Heart left ventricle (tissue), 16 donors: ENCODE data around the gene DTX1. TPM values are rescaled to one million over a fixed set of nuclear protein-coding genes. Genes with fewer than 3 reads are reported as not detected.
A peak's percentile ranks its signal among the peaks of the same experiment; 100 is the strongest.

Experiments
- ATAC-seq, 4 donors: fragments of 200-7000 bp; cut with Tn5 transposase; one replicate each; pipeline ENCODE4 v1.9.1; 2020 to 2022; ENCODE audit warnings: moderate library complexity in 4 of 4, mild to moderate bottlenecking in 3 of 4, moderate number of reproducible peaks in 1 of 4
- DNase-seq, 5 donors: peaks; one replicate each; pipeline ENCODE4 v3.0.0-alpha.2; 2020
- H3K27ac ChIP-seq, 12 donors: fragments of 200-600 bp; sonication (generic) in 4 of 12; one replicate each; pipeline versions ENCODE4 v1.5.0 to v1.8.0; 2016 to 2022; ENCODE audit warnings: mild to moderate bottlenecking in 2 of 12
- H3K27me3 ChIP-seq, 9 donors: fragments of 200-600 bp; sonication (generic) in 2 of 9; one replicate each; pipeline versions ENCODE4 v1.5.1 to v1.8.0; 2016 to 2022; ENCODE audit warnings: mild to moderate bottlenecking in 3 of 9
- H3K36me3 ChIP-seq, 9 donors: fragments of 200-600 bp; sonication (generic) in 2 of 9; one replicate each; pipeline versions ENCODE4 v1.5.0 to v1.8.0; 2018 to 2022; ENCODE audit warnings: mild to moderate bottlenecking in 2 of 9
- H3K4me1 ChIP-seq, 12 donors: fragments of 200-600 bp; sonication (generic) in 4 of 12; one replicate each; pipeline versions ENCODE4 v1.5.0 to v1.8.0; 2016 to 2022; ENCODE audit warnings: mild to moderate bottlenecking in 3 of 12
- H3K4me3 ChIP-seq, 12 donors: fragments of 200-600 bp; sonication (generic) in 4 of 12; one replicate each; pipeline versions ENCODE4 v1.5.0 to v1.8.0; 2017 to 2022; ENCODE audit warnings: mild to moderate bottlenecking in 9 of 12, moderate library complexity in 4 of 12
- H3K9me3 ChIP-seq, 12 donors: fragments of 200-600 bp; sonication (generic) in 4 of 12; one replicate each; pipeline versions ENCODE4 v1.5.0 to v1.8.0; 2016 to 2022; ENCODE audit warnings: mild to moderate bottlenecking in 1 of 12
- CTCF ChIP-seq, 12 donors: fragments of 200-600 bp; sonication (generic) in 4 of 12; IDR thresholded peaks; one replicate each; pipeline versions ENCODE4 v1.5.0 to v1.8.0; 2018 to 2022; ENCODE audit warnings: antibody characterized with exemption in 12 of 12, mild to moderate bottlenecking in 5 of 12
- POLR2A ChIP-seq, 2 donors: fragments of 450-650 bp; IDR thresholded peaks; one replicate each; pipeline ENCODE4 v1.6.1; 2017; ENCODE audit warnings: antibody characterized with exemption in 2 of 2, mild to moderate bottlenecking in 2 of 2, moderate library complexity in 2 of 2
- WGBS, 4 donors: extraction: QIAGEN DNeasy Blood & Tissue Kit in 2 of 4; methylation state at CpG; one replicate each; pipeline versions ENCODE4 v1.1.5 to v1.1.7; 2013 to 2018; 5-methylcytosine and 5-hydroxymethylcytosine counted together
- intact Hi-C, 10 donors: fragments of 100-400 bp; cut with DNase I; formaldehyde crosslinking; loops; one replicate each; pipeline versions ENCODE4 v1.11.1 to v1.14.2; 2022
- polyA plus RNA-seq, 2 donors: library from polyadenylated mRNA; stranded (reverse); fragments of 200-250 nt; gene quantifications; one replicate each; pipeline ENCODE4 v1.2.3, GENCODE V29; 2013
- total RNA-seq, 9 donors: library from RNA; depleted of rRNA in 2 of 9; stranded (reverse); fragments of >200 nt in 2 of 9; fragmentation: NEBNext Ultra II Directional in 3 of 9; extraction: Animal tissue kit (Norgen Biotek cat#: 25700) in 3 of 9; gene quantifications; one replicate each; pipeline versions ENCODE4 v1.1.0 to v1.2.4, GENCODE V29; 2016 to 2023
- donor health status: ischemic (EF 13 %, LVEDD 7.1; RV severe dilation, severe dysfunction).
- donor health status: healthy with polysubstance abuse.
- donor health status: DM: no; HTN: yes; CAD: no.
- donor health status: DM: no; HTN: no; CAD: no.
- donor health status: ischemic (EF 25% LVEDD 6.9; RV normal size, moderate dysfunction).
- donor health status: ischemic (EF 25% LVEDD 5.7; RV mildly dilated, moderate dysfunction).
- donor health status: healthy.
- donor health status: DM: yes; HTN: yes; CAD: no.
- donor health status: ischemic (EF 35%, LVEDD 5.7; RV mildly dilated, moderate dysfunction).
- donor health status: nonischemic (EF 11% LVEDD 7.7; RV severe dilation, severe dysfunction).
- donor health status: DM: yes; HTN: yes; CAD: no.
- donor health status: PGD.
- donor health status: ischemic (EF 29% LVEDD 5.4; RV normal size, mild dysfunction).
- donor health status: nonischemic (EF 23%, LVEDD 6.1; RV moderate dilation, normal function).

The DTX1 gene
- total and polyA plus RNA-seq, 11 donors: 0.50 to 3.2 (median 1.8) TPM

- Histone ChIP-seq H3K4me1 (peaks cover 0 to 8% (median 0%) of the 10 kb centered on the region in 12 donors), H3K36me3 (no peaks in the 10 kb centered on the region), H3K27me3 (peaks cover 0 to 24% (median 5%) of the 10 kb centered on the region in 9 donors), H3K4me3 (no peak overlapping the region), H3K9me3 (no peaks in the 10 kb centered on the region), H3K27ac (no peak overlapping the region)
- no peak for TF ChIP-seq POLR2A (IDR thresholded peaks at IDR 0.05)
- TF ChIP-seq CTCF (IDR thresholded peaks at IDR 0.05): no peak
- DNase-seq (no peak), ATAC-seq (peak in 1 of 4 donors; percentile 16)
- intact Hi-C loops: no loop called here
- 53 to 65% (median 57%) methylated on average over 4 of the region's 4 CpGs for WGBS, 4 donors
Measured at GRCh38 chr12:113081873-113082272, 25.3 kb downstream of the DTX1 start.

DNA sequence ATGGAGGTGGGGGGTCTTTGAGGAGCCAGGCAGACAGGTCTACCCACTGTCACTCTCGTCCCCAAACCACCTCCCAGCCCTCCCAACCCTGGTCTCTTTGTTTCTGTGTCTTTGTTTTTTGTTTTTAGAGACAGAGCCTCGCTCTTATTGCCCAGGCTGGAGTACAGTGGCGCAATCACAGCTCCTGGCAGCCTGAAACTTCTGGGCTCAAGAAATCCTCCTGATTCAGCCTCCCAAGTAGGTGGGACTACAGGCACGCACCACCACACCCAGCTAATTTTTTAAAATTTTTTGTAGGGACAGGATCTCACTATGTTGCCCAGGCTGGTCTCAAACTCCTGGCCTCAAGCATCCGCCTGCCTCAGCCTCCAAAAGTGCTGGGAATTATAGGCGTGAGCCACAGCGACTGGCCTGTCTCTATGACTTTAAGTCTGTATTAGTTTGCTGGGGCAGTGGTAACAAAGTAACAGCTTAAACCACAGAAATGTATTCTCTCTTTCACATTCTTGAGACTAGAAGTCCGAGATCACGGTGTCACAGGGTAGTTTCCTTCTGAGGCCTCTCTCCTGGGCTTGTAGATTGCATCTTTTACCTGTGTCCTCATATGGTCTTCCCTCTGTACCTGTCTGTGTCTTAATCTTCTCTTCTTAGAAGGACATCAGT lies 26.1 kb downstream of the DTX1 start:
- TF ChIP-seq POLR2A (IDR thresholded peaks at IDR 0.05) (no peak), CTCF (IDR thresholded peaks at IDR 0.05) (no peak)
- no peaks in the 10 kb centered on the region for H3K36me3 ChIP-seq
- no peaks in the 10 kb centered on the region for H3K9me3 ChIP-seq
- no peak overlapping the region for H3K27ac ChIP-seq
- H3K4me3 ChIP-seq: no peak overlapping the region
- 83 to 91% (median 90%) methylated on average over 9 of the region's 9 CpGs for WGBS, 4 donors
- no peak for DNase-seq
- intact Hi-C loops: no loop called here
- no peak for ATAC-seq
- peaks cover 0 to 8% (median 0%) of the 10 kb centered on the region in 12 donors for H3K4me1 ChIP-seq
- H3K27me3 ChIP-seq: peaks cover 0 to 25% (median 5%) of the 10 kb centered on the region in 9 donors

DNA sequence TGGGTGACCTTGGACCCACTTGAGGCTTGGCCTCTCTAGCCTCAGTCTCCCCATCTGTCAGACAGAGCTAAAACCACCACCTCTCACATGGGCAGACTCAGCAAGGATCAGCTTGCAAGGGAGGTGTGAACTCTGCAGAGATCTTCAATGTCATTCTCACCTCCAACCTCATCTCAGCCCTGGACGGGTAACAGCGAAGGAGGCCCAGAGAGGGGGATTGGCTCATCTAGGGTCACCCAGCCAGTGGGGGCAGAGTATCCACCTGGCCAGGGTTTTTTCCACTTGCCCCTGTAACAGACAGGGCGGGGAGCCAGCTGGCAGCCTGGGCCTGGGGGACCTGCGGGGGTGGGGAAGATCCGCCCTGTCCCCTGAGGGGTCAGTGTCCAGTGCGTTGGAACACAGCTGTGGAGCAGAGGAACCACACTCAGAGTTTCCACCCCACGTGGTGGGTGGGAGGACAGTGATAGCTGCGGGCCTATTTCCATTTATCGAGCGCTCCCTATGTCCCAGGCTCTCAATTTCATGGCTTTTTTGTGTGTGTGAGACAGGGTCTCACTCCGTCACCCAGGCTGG lies 27.4 kb downstream of the DTX1 start:
- Histone ChIP-seq H3K4me3 (no peak overlapping the region), H3K4me1 (peaks cover 0 to 8% (median 0%) of the 10 kb centered on the region in 12 donors), H3K27ac (no peak overlapping the region), H3K27me3 (peaks cover 0 to 28% (median 4%) of the 10 kb centered on the region in 9 donors), H3K9me3 (no peaks in the 10 kb centered on the region), H3K36me3 (no peaks in the 10 kb centered on the region)
- WGBS, 4 donors: 62 to 67% (median 64%) methylated on average over 10 to 11 of the region's 11 CpGs
- peak in 2 of 4 donors; percentile 63 to 82 for ATAC-seq
- DNase-seq: peak in 4 of 5 donors; percentile 49 to 61 (median 56)
- TF ChIP-seq POLR2A (IDR thresholded peaks at IDR 0.05): no peak
- no peak for TF ChIP-seq CTCF (IDR thresholded peaks at IDR 0.05)
- intact Hi-C loops: no loop called here

GRCh38 chr12:113086249-113087164 lies 30.0 kb downstream of the DTX1 start:
- intact Hi-C loops: no loop called here
- peaks cover 0 to 31% (median 6%) of the 10 kb centered on the region in 9 donors for H3K27me3 ChIP-seq
- 37 to 48% (median 46%) methylated on average over 17 of the region's 17 CpGs for WGBS, 4 donors
- H3K4me3 ChIP-seq: no peak overlapping the region
- H3K4me1 ChIP-seq: peaks cover 0 to 8% (median 0%) of the 10 kb centered on the region in 12 donors
- ATAC-seq: no peak
- TF ChIP-seq CTCF (IDR thresholded peaks at IDR 0.05): no peak
- TF ChIP-seq POLR2A (IDR thresholded peaks at IDR 0.05): no peak
- H3K27ac ChIP-seq: no peak overlapping the region
- DNase-seq: no peak
- H3K36me3 ChIP-seq: no peaks in the 10 kb centered on the region
- no peaks in the 10 kb centered on the region for H3K9me3 ChIP-seq
